OCI-LY7 (cell line): Measurements from ENCODE around the gene METAP2.

ENCODE experiments used
- EZH2phosphoT487 ChIP-seq: fragments of 200-600 bp; sonication (generic); IDR thresholded peaks from 2 replicates; pipeline ENCODE4 v1.6.1; 2018; ENCODE audit warnings: low read depth, borderline replicate concordance, mild to moderate bottlenecking, mixed run types, antibody characterized with exemption, low read length, moderate library complexity, mixed read lengths
- TF ChIP-seq, protein P1 (sequence below): fragments of 200-600 bp; sonication (generic); conservative IDR thresholded peaks from 2 replicates; pipeline ENCODE4 v1.5.1; 2014; ENCODE audit warnings: mild to moderate bottlenecking, antibody characterized with exemption, low read length, moderate library complexity, mixed read lengths

DNA sequence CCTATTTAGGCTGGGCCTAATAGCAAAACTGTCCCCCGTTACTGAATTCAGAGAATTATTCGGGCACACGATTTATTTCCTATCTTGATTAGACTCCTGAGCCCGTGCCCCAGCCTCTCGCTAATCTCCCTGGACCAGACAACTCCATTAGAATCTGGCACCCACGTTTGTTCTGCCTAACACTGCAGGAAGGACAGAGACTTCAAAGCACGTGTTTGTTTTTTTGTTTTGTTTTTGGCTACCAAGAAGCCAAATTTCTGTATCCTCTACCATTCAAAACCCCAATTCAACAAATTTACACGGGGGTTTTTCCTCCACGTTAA, 72.5 kb downstream of the METAP2 start:
- TF ChIP-seq, protein P1, sequence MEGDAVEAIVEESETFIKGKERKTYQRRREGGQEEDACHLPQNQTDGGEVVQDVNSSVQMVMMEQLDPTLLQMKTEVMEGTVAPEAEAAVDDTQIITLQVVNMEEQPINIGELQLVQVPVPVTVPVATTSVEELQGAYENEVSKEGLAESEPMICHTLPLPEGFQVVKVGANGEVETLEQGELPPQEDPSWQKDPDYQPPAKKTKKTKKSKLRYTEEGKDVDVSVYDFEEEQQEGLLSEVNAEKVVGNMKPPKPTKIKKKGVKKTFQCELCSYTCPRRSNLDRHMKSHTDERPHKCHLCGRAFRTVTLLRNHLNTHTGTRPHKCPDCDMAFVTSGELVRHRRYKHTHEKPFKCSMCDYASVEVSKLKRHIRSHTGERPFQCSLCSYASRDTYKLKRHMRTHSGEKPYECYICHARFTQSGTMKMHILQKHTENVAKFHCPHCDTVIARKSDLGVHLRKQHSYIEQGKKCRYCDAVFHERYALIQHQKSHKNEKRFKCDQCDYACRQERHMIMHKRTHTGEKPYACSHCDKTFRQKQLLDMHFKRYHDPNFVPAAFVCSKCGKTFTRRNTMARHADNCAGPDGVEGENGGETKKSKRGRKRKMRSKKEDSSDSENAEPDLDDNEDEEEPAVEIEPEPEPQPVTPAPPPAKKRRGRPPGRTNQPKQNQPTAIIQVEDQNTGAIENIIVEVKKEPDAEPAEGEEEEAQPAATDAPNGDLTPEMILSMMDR: no peak
- TF ChIP-seq EZH2phosphoT487: no peak
